Astrocyte (in vitro differentiated cells and primary cell): Measurements from ENCODE around the gene PP2D1.

ENCODE experiments used
- CTCF ChIP-seq: IDR thresholded peaks from 2 replicates; pipeline ENCODE4 v1.5.1; 2011; ENCODE audit warnings: low read depth, mild to moderate bottlenecking, inconsistent platforms, low read length, moderate library complexity; ENCODE audit not compliant: insufficient read depth
- EZH2 ChIP-seq: IDR thresholded peaks from 2 replicates; pipeline ENCODE4 v1.6.1; 2012; ENCODE audit warnings: mild to moderate bottlenecking, low read length, inconsistent platforms; ENCODE audit not compliant: insufficient read depth

- TF ChIP-seq CTCF (no peak), EZH2 (no peak)
These were observed 40.8 kb upstream of the PP2D1 start for GRCh38 chr3:20052851-20053250.
